Activated B cell treated with CpG ODN at 0.5 μM for 24 hours (primary cell): Measurements from ENCODE around the gene FA2H. TPM values are rescaled to one million over a fixed set of nuclear protein-coding genes. Genes with fewer than 3 reads are reported as not detected.

Experiments used
- ATAC-seq: fragments of 200-7000 bp; cut with Tn5 transposase; one replicate; pipeline ENCODE4 v1.10.0; 2021; ENCODE audit warnings: low read depth, mild to moderate bottlenecking, moderate library complexity
- CTCF ChIA-PET: fragments of 350-600 bp; sonication (Branson Sonifier 250); formaldehyde crosslinking; loops from one replicate; lab custom pipeline; 2021; ENCODE audit warnings: antibody characterized with exemption; lab: Charles Lee
- POLR2A ChIA-PET: fragments of 350-600 bp; sonication (Branson Sonifier 250); formaldehyde crosslinking; loops from one replicate; lab custom pipeline; 2021; ENCODE audit warnings: antibody characterized with exemption; lab: Charles Lee
- DNase-seq: peaks from one replicate; pipeline ENCODE4 v3.0.0; 2022
- H3K27ac Mint-ChIP-seq: one replicate; pipeline ENCODE4 v1.8.0; 2020; ENCODE audit warnings: mixed read lengths
- H3K27me3 Mint-ChIP-seq: one replicate; pipeline ENCODE4 v1.8.0; 2021; ENCODE audit warnings: mixed read lengths
- H3K36me3 Mint-ChIP-seq: one replicate; pipeline ENCODE4 v1.8.0; 2021; ENCODE audit warnings: low read depth, mixed read lengths
- H3K4me1 Mint-ChIP-seq: one replicate; pipeline ENCODE4 v1.8.0; 2021; ENCODE audit warnings: mixed read lengths
- H3K4me3 Mint-ChIP-seq: one replicate; pipeline ENCODE4 v1.8.0; 2020; ENCODE audit warnings: mild to moderate bottlenecking, mixed read lengths
- H3K9me3 Mint-ChIP-seq: one replicate; pipeline ENCODE4 v1.8.0; 2020; ENCODE audit warnings: mixed read lengths
- intact Hi-C: fragments of 100-400 bp; cut with micrococcal nuclease; formaldehyde crosslinking; loops from one replicate; pipeline ENCODE4 v1.15.1; 2024
- total RNA-seq: library from RNA; stranded (reverse); gene quantifications from 2 replicates; pipeline ENCODE4 v1.2.3, GENCODE V29; 2022
- TF ChIP-seq, protein P1 (sequence below): fragments of 200-600 bp; IDR thresholded peaks from one replicate; pipeline ENCODE4 v1.8.0; 2022; ENCODE audit warnings: antibody characterized with exemption, mild to moderate bottlenecking

FA2H gene
- total RNA-seq, 1 donor from 2014 or later, result 0.78 TPM

- no peaks in the 10 kb centered on the region for H3K27me3 Mint-ChIP-seq
- POLR2A ChIA-PET, result interaction anchor here (1.8 kb wide), 1 partner anchor 12 kb away, joined by 4 read pairs; the partner anchor contains the start of gene MLKL
- H3K27ac Mint-ChIP-seq, result no peak overlapping the region
- ATAC-seq (no peak), DNase-seq (no peak)
- no peak overlapping the region for H3K4me3 Mint-ChIP-seq
- CTCF ChIA-PET, result interaction anchor here (5.4 kb wide), 1 partner anchor 150 kb away, joined by 77 read pairs; no protein-coding TSS in a partner anchor
- H3K4me1 Mint-ChIP-seq, result peaks cover 3% of the 10 kb centered on the region
- TF ChIP-seq, protein P1, sequence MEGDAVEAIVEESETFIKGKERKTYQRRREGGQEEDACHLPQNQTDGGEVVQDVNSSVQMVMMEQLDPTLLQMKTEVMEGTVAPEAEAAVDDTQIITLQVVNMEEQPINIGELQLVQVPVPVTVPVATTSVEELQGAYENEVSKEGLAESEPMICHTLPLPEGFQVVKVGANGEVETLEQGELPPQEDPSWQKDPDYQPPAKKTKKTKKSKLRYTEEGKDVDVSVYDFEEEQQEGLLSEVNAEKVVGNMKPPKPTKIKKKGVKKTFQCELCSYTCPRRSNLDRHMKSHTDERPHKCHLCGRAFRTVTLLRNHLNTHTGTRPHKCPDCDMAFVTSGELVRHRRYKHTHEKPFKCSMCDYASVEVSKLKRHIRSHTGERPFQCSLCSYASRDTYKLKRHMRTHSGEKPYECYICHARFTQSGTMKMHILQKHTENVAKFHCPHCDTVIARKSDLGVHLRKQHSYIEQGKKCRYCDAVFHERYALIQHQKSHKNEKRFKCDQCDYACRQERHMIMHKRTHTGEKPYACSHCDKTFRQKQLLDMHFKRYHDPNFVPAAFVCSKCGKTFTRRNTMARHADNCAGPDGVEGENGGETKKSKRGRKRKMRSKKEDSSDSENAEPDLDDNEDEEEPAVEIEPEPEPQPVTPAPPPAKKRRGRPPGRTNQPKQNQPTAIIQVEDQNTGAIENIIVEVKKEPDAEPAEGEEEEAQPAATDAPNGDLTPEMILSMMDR, result no peak
- intact Hi-C loops, result no loop called here
- H3K36me3 Mint-ChIP-seq, result no peaks in the 10 kb centered on the region
- no peaks in the 10 kb centered on the region for H3K9me3 Mint-ChIP-seq
Measured at GRCh38 chr16:74713325-74713724, 61.3 kb downstream of the FA2H start.

DNA sequence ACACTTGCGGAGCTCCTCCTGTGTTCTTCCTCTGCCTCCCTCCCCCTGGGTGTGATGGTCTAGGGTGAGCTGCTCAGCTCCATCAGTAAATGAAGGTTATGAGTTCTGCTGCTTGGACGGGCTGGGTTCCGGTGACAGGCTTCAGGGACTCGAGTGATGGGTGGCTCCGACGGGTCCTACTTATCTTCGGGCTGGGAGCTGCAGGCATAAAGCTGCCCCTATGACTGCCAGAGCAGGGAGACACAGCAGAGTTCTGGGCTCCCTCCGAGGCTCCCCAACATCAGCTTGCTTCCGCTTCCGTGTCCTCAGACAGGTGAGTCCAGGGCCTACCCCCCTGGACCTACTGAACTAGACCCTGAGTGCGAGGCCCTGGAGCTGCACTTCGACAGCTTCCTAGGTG lies 62.7 kb downstream of the FA2H start:
- no peaks in the 10 kb centered on the region for H3K27me3 Mint-ChIP-seq
- ATAC-seq (no peak), DNase-seq (no peak)
- no peaks in the 10 kb centered on the region for H3K9me3 Mint-ChIP-seq
- H3K36me3 Mint-ChIP-seq, result no peaks in the 10 kb centered on the region
- ChIA-PET CTCF (interaction anchor here (5.4 kb wide), 1 partner anchor 152 kb away, joined by 77 read pairs; no protein-coding TSS in a partner anchor), POLR2A (interaction anchor here (0.5 to 1.8 kb wide), 3 partner anchors 11 to 935 kb away, joined by 3 to 4 read pairs (median 4); partner anchors contain the start of gene MLKL)
- no peak overlapping the region for H3K4me3 Mint-ChIP-seq
- H3K27ac Mint-ChIP-seq, result no peak overlapping the region
- TF ChIP-seq, protein P1, result no peak
- H3K4me1 Mint-ChIP-seq, result peaks cover 3% of the 10 kb centered on the region
- intact Hi-C loops, result no loop called here

- H3K36me3 Mint-ChIP-seq, result no peaks in the 10 kb centered on the region
- DNase-seq (no peak), ATAC-seq (no peak)
- H3K27ac Mint-ChIP-seq, result no peak overlapping the region
- ChIA-PET POLR2A (no interaction called here), CTCF (interaction anchor here (0.8 to 5.4 kb wide), 4 partner anchors 9 to 153 kb away, joined by 3 to 77 read pairs (median 4); partner anchors contain the start of gene RFWD3)
- no peaks in the 10 kb centered on the region for H3K9me3 Mint-ChIP-seq
- H3K4me3 Mint-ChIP-seq, result no peak overlapping the region
- H3K4me1 Mint-ChIP-seq, result peaks cover 3% of the 10 kb centered on the region
- TF ChIP-seq, protein P1, result no peak
- intact Hi-C loops, result no loop called here
- no peaks in the 10 kb centered on the region for H3K27me3 Mint-ChIP-seq
Measured at GRCh38 chr16:74710401-74710800, 64.2 kb downstream of the FA2H start.

DNA sequence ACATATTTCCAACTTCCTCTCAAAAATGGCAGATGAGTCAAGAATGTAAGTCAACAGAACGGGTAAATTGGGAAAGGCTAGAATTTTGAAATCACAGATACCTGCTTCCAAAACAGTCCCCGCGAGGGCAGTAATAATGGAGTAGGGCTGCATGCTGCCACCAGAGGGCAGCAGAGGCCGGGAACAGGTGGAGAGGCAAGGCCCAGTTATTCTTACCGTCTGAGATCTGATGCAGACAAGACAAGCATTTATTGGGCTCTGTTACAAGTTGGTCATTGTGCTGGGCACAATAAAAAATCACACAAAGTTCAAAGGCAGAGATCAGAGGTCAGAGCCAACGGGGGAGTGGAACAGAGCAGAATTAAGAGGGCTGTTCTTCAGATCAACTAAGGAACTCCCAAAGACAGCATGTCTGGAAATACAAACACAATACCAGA lies 65.2 kb downstream of the FA2H start:
- peak; percentile 69 for DNase-seq
- no peak overlapping the region for H3K27ac Mint-ChIP-seq
- TF ChIP-seq, protein P1, result peak; percentile 88
- no peak overlapping the region for H3K4me3 Mint-ChIP-seq
- ChIA-PET POLR2A (no interaction called here), CTCF (interaction anchor here (0.9 to 5.4 kb wide), 3 partner anchors 8 to 154 kb away, joined by 3 to 77 read pairs (median 5); no protein-coding TSS in a partner anchor)
- peak; percentile 98 for ATAC-seq
- no peaks in the 10 kb centered on the region for H3K27me3 Mint-ChIP-seq
- no peaks in the 10 kb centered on the region for H3K36me3 Mint-ChIP-seq
- peaks cover 3% of the 10 kb centered on the region for H3K4me1 Mint-ChIP-seq
- intact Hi-C loops, result loop anchor here (1.0 to 10.0 kb wide), 5 partner anchors 104 to 1055 kb away; no protein-coding TSS in a partner anchor
- H3K9me3 Mint-ChIP-seq, result no peaks in the 10 kb centered on the region

DNA sequence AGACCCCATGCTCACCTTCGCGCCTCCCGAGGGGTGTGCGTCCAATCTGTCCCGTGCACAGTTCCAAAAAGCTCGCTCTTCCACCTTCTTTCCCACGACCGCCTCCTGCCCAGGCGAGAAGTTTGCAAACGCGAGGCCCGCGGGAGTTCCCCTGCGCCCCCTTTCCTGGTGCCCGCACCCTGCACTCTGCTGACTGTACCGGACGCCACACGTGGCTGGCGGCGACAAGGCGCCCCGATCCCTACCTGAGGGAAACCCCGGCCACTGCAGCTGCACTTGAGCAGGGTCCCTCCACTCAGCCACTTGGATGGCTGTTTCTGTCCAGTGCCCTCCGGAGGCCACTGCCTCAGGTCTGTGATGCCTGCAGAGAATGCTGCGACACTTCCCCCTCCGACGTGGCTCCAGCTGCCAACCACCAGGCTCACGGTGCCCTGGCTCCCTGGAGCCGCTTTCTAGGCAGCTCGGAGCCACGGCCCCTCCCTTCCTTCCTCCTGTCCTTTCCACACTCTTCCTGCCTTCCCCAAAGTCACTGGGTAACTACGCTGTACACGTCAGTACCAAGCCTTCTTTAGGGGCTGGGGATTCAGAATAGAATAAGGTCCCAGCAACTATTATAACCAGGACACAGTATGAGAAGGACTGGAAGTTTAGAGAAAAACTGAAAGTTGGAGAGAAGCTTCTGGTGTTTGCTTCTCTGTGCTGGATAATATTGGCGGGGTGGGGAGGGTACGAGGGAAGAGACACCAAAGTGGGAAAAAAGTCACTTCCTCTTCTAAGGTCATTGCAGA lies 74.0 kb downstream of the FA2H start, which contains the start of gene MLKL:
Gene MLKL (minus strand): TSS at position 425 of the 788 bp plus-strand sequence. CDS start 5,105 bp downstream, outside the sequence.
- TF ChIP-seq, protein P1, result no peak
- Mint-ChIP-seq H3K27me3 (no peaks in the 10 kb centered on the region), H3K27ac (peak within 1 kb of the TSS; percentile 96), H3K36me3 (peaks cover 8% of the 10 kb centered on the region), H3K4me3 (peak within 1 kb of the TSS; percentile 97), H3K9me3 (no peaks in the 10 kb centered on the region), H3K4me1 (peaks cover 55% of the 10 kb centered on the region)
- DNase-seq, result peak; percentile 36
- CTCF ChIA-PET, result interaction anchor here (0.6 to 3.1 kb wide), 9 partner anchors 9 to 162 kb away, joined by 3 to 11 read pairs (median 4); partner anchors contain the start of gene RFWD3
- POLR2A ChIA-PET, result interaction anchor here (0.8 to 2.8 kb wide), 6 partner anchors 12 to 403 kb away, joined by 3 to 45 read pairs (median 4); partner anchors contain the start of genes GLG1 and RFWD3
- intact Hi-C loops, result loop anchor here (1.0 to 10.0 kb wide), 7 partner anchors 18 to 1064 kb away; partner anchors contain the start of genes FA2H, GLG1, RFWD3 and WDR59
- ATAC-seq, result peak; percentile 76
